ENCODE data around the gene CXCR5. TPM values are rescaled to one million over a fixed set of nuclear protein-coding genes. Genes with fewer than 3 reads are reported as not detected.

Gene CXCR5
- total and polyA plus RNA-seq, 7 donors, result 0.14 to 0.25 (median 0.19) TPM; not detected in 3

GRCh38 chr11:118915941-118916841, 32.5 kb downstream of the CXCR5 start:
- Histone ChIP-seq H3K27me3 (ENCODE audit: insufficient read depth in 3 of 3, low read length in 2 of 3) (no peaks in the 10 kb centered on the region), H3K36me3 (ENCODE audit: insufficient read depth in 1 of 2, low read depth in 1 of 2) (no peaks in the 10 kb centered on the region), H3K27ac (peak overlapping the region; percentile 98), H3K9me3 (no peaks in the 10 kb centered on the region), H3K4me1 (peaks cover 97% of the 10 kb centered on the region), H3K4me3 (peak overlapping the region; percentile 64)
- ATAC-seq (no peak), DNase-seq (peak; percentile 32 to 71)
- no peak for TF ChIP-seq CTCF (IDR thresholded peaks at IDR 0.05)
- intact Hi-C loops (cut with DNase I), result no loop called here
- WGBS, 3 donors, result 15 to 30% (median 24%) methylated on average over 10 of the region's 10 CpGs

- intact Hi-C loops (cut with DNase I), result no loop called here
Measured at GRCh38 chr11:118916842-118917388, 33.2 kb downstream of the CXCR5 start.

GRCh38 chr11:118917481-118918127, 33.9 kb downstream of the CXCR5 start:
- peak; percentile 82 to 88 for DNase-seq

More at GRCh38 chr11:118916842-118917388, 33.2 kb downstream of the CXCR5 start:
- Histone ChIP-seq H3K9me3 (no peaks in the 10 kb centered on the region), H3K4me3 (peak overlapping the region; percentile 57), H3K4me1 (peaks cover 97% of the 10 kb centered on the region), H3K27me3 (ENCODE audit: insufficient read depth in 3 of 3, low read length in 2 of 3) (no peaks in the 10 kb centered on the region), H3K36me3 (ENCODE audit: insufficient read depth in 1 of 2, low read depth in 1 of 2) (no peaks in the 10 kb centered on the region), H3K27ac (peak overlapping the region; percentile 98)
- WGBS, 3 donors, result 20 to 37% (median 22%) methylated on average over 8 of the region's 8 CpGs
- DNase-seq (peak; percentile 74 to 86), ATAC-seq (no peak)
- no peak for TF ChIP-seq CTCF (IDR thresholded peaks at IDR 0.05)

GRCh38 chr11:118918128-118918685, 34.5 kb downstream of the CXCR5 start:
- Histone ChIP-seq H3K9me3 (no peaks in the 10 kb centered on the region), H3K4me3 (peak overlapping the region; percentile 57), H3K27ac (peak overlapping the region; percentile 98), H3K4me1 (peaks cover 95% of the 10 kb centered on the region), H3K27me3 (ENCODE audit: insufficient read depth in 3 of 3, low read length in 2 of 3) (no peaks in the 10 kb centered on the region), H3K36me3 (ENCODE audit: insufficient read depth in 1 of 2, low read depth in 1 of 2) (no peaks in the 10 kb centered on the region)
- ATAC-seq (peak; percentile 29 to 33 (median 30)), DNase-seq (peak; percentile 88 to 94)
- TF ChIP-seq CTCF (IDR thresholded peaks at IDR 0.05), result no peak
- intact Hi-C loops (cut with DNase I), result no loop called here
- WGBS, 3 donors, result 9 to 14% (median 9%) methylated on average over 13 to 14 of the region's 14 CpGs

More at GRCh38 chr11:118917481-118918127, 33.9 kb downstream of the CXCR5 start:
- Histone ChIP-seq H3K36me3 (ENCODE audit: insufficient read depth in 1 of 2, low read depth in 1 of 2) (no peaks in the 10 kb centered on the region), H3K27me3 (ENCODE audit: insufficient read depth in 3 of 3, low read length in 2 of 3) (no peaks in the 10 kb centered on the region), H3K9me3 (no peaks in the 10 kb centered on the region), H3K27ac (peak overlapping the region; percentile 98), H3K4me1 (peaks cover 97% of the 10 kb centered on the region), H3K4me3 (peak overlapping the region; percentile 57)
- peak in 3 of 4 donors; percentile 27 to 39 (median 30) for ATAC-seq
- 12 to 30% (median 19%) methylated on average over 13 of the region's 13 CpGs for WGBS, 3 donors
- TF ChIP-seq CTCF (IDR thresholded peaks at IDR 0.05), result no peak
- intact Hi-C loops (cut with DNase I), result no loop called here
